HepG2 (cell line): ENCODE results near the gene GDF7. TPM values are rescaled to one million over a fixed set of nuclear protein-coding genes. Genes with fewer than 3 reads are reported as not detected.

Experiments used
- CEBPG ChIP-seq: IDR thresholded peaks from 2 replicates; pipeline ENCODE4 v1.6.1; 2016
- CREM ChIP-seq, 2 experiments: sonication (generic) in 1 of 2; formaldehyde crosslinking in 1 of 2; IDR thresholded peaks; 2 replicates each; pipeline versions ENCODE4 v1.4.0 to v1.6.1; 2016 to 2020; ENCODE audit warnings: antibody characterized with exemption in 1 of 2, mild to moderate bottlenecking in 1 of 2, missing genetic modification reagents in 1 of 2
- DMAP1 ChIP-seq: IDR thresholded peaks from 2 replicates; pipeline ENCODE4 v1.6.1; 2016
- ESRRA ChIP-seq: sonication (generic); formaldehyde crosslinking; IDR thresholded peaks from 2 replicates; pipeline ENCODE4 v1.5.1; 2020; ENCODE audit warnings: mild to moderate bottlenecking, low read depth, missing genetic modification reagents
- FOXP1 ChIP-seq, 2 experiments: fragments of 450-650 bp in 1 of 2; IDR thresholded peaks; 2 replicates each; pipeline ENCODE4 v1.6.1; 2017 to 2018; ENCODE audit warnings: antibody characterized with exemption in 1 of 2
- HNRNPL ChIP-seq: fragments of 200-400 bp; formaldehyde crosslinking; IDR thresholded peaks from 2 replicates; pipeline ENCODE4 v1.6.1; 2017; ENCODE audit warnings: mild to moderate bottlenecking, low read depth, low read length
- KAT8 ChIP-seq: IDR thresholded peaks from 2 replicates; pipeline ENCODE4 v1.6.1; 2016; ENCODE audit warnings: missing genetic modification reagents, missing compliant biosample characterization
- NFKB2 ChIP-seq: sonication (generic); formaldehyde crosslinking; IDR thresholded peaks from 2 replicates; pipeline ENCODE4 v1.4.0; 2020; ENCODE audit warnings: missing genetic modification reagents, borderline replicate concordance
- RFXAP ChIP-seq: sonication (generic); formaldehyde crosslinking; IDR thresholded peaks from 2 replicates; pipeline ENCODE4 v1.4.0; 2020; ENCODE audit warnings: missing genetic modification reagents, borderline replicate concordance
- SIX4 ChIP-seq: sonication (generic); formaldehyde crosslinking; IDR thresholded peaks from 2 replicates; pipeline ENCODE4 v1.4.0; 2020; ENCODE audit warnings: missing genetic modification reagents
- TCF12 ChIP-seq, 2 experiments: fragments of 450-650 bp in 1 of 2; sonication (generic) in 1 of 2; formaldehyde crosslinking in 1 of 2; IDR thresholded peaks; 2 replicates each; pipeline versions ENCODE4 v1.6.1 to v1.8.0; 2017 to 2022; ENCODE audit warnings: antibody characterized with exemption in 1 of 2, mild to moderate bottlenecking in 1 of 2, missing genetic modification reagents in 1 of 2, moderate library complexity in 1 of 2
- ZBTB38 ChIP-seq: sonication (generic); formaldehyde crosslinking; IDR thresholded peaks from 2 replicates; pipeline ENCODE4 v1.5.1; 2020; ENCODE audit warnings: mild to moderate bottlenecking, missing genetic modification reagents
- ZNF33A ChIP-seq: sonication (generic); formaldehyde crosslinking; IDR thresholded peaks from 2 replicates; pipeline ENCODE4 v1.5.1; 2020; ENCODE audit warnings: missing genetic modification reagents, mild to moderate bottlenecking, moderate library complexity, borderline replicate concordance
- ZNF83 ChIP-seq: sonication (generic); formaldehyde crosslinking; IDR thresholded peaks from 2 replicates; pipeline ENCODE4 v1.4.0; 2020; ENCODE audit warnings: missing genetic modification reagents, mild to moderate bottlenecking, borderline replicate concordance
- polyA plus RNA-seq, 8 experiments: library from polyadenylated mRNA; depleted of rRNA in 3 of 8; stranded (reverse) in 7 of 8; unstranded in 1 of 8; fragments of >200 nt; fragmentation: Illumina TruSeq in 4 of 8; extraction: Trizol in 4 of 8; gene quantifications; 2 replicates each; pipeline versions ENCODE4 v1.2.1 to v1.2.3, GENCODE V29; 2011 to 2016; ENCODE audit warnings: low read depth in 4 of 8, missing spikeins in 1 of 8, mixed read lengths in 1 of 8; ENCODE audit not compliant: insufficient read depth in 1 of 8
- total RNA-seq, 5 experiments: library from RNA; depleted of rRNA; stranded (reverse); fragments of >200 nt; fragmentation: Illumina TruSeq; extraction: Trizol; gene quantifications; 2 replicates each; pipeline ENCODE4 v1.2.3, GENCODE V29; 2016; ENCODE audit warnings: low read depth in 1 of 5
- TF ChIP-seq, protein P1 (sequence below), 2 experiments: fragments of 450-650 bp in 1 of 2; sonication (generic) in 1 of 2; formaldehyde crosslinking; IDR thresholded peaks; 2 replicates each; pipeline versions ENCODE4 v1.5.0 to v1.8.0; 2020 to 2022; ENCODE audit warnings: mild to moderate bottlenecking in 1 of 2, missing genetic modification reagents in 1 of 2
- TF ChIP-seq, protein P2 (sequence below): sonication (generic); formaldehyde crosslinking; IDR thresholded peaks from 2 replicates; pipeline ENCODE4 v1.8.1; 2022; ENCODE audit warnings: mild to moderate bottlenecking, missing genetic modification reagents
- TF ChIP-seq, protein P3 (sequence below): sonication (generic); formaldehyde crosslinking; IDR thresholded peaks from 2 replicates; pipeline ENCODE4 v1.8.0; 2022; ENCODE audit warnings: mild to moderate bottlenecking, missing genetic modification reagents, moderate library complexity
- TF ChIP-seq, protein P4 (sequence below): sonication (generic); formaldehyde crosslinking; IDR thresholded peaks from 2 replicates; pipeline ENCODE4 v1.5.0; 2020; ENCODE audit warnings: missing genetic modification reagents, mild to moderate bottlenecking, borderline replicate concordance
- TF ChIP-seq, protein P5 (sequence below): sonication (generic); formaldehyde crosslinking; IDR thresholded peaks from 2 replicates; pipeline ENCODE4 v1.4.0; 2020; ENCODE audit warnings: missing genetic modification reagents

The GDF7 gene
- total and polyA plus RNA-seq, 2 of the 13 experiments (the other 11 are each of a cell fraction or from before 2014, with no cell fraction given): 1.6 to 15.0 TPM

DNA sequence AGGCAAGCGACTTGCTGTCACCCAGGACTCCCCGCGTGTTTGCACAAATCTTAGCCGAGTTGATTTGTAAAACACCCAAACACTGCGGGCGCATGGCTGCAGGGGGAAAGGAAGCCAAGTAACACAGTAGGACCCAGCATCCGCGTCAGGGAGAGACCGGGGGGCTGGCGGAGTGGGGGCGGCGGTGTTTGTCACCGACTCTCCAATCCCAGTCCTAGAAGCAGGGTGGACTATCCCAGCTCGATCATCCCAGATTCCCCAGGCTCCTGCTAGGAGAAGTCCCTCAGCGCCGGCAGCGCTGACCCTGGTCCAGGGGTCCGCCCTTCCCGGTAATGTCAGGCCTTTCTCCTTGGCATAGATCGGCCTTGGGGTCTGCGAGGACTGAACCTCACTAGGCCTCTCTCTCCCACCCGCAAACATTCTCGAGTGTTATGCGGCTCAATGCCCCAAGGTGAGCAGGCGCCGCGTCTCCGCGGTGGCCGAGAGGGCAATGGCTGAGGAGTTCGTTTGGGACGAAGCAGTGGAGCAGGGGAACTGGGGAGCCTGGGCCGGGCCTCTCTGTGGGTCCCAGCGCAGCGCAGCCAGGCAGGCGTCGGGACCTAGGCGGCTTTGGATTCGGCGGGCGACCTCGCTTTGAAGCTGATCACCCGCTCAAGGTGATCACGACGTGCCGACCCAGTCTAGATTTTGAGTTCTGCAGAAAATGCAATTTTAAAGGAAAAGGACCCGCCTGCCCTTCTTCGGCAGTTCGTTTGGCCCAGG is 1.5 kb upstream of the GDF7 start (continued):
- TF ChIP-seq, protein P1, sequence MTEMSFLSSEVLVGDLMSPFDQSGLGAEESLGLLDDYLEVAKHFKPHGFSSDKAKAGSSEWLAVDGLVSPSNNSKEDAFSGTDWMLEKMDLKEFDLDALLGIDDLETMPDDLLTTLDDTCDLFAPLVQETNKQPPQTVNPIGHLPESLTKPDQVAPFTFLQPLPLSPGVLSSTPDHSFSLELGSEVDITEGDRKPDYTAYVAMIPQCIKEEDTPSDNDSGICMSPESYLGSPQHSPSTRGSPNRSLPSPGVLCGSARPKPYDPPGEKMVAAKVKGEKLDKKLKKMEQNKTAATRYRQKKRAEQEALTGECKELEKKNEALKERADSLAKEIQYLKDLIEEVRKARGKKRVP (CRISPR knock-in tag; IDR thresholded peaks at IDR 0.05): no peak
- TF ChIP-seq ZNF33A (no peak), ESRRA (CRISPR knock-in tag) (no peak), HNRNPL (no peak), FOXP1 (IDR thresholded peaks at IDR 0.05) (no peak), FOXP1 (CRISPR knock-in tag; IDR thresholded peaks at IDR 0.05) (no peak), CEBPG (CRISPR knock-in tag) (no peak), CREM (IDR thresholded peaks at IDR 0.05) (no peak), CREM (CRISPR knock-in tag; IDR thresholded peaks at IDR 0.05) (no peak), KAT8 (no peak), DMAP1 (no peak), SIX4 (CRISPR knock-in tag) (no peak), TCF12 (IDR thresholded peaks at IDR 0.05) (no peak), TCF12 (CRISPR knock-in tag; IDR thresholded peaks at IDR 0.05) (no peak), ZNF83 (CRISPR knock-in tag) (no peak), ZBTB38 (CRISPR knock-in tag) (no peak), NFKB2 (CRISPR knock-in tag) (no peak), RFXAP (CRISPR knock-in tag) (0 out of 2 replicates have a peak, but pooled peaks have one; percentile 7)
- TF ChIP-seq, protein P2, sequence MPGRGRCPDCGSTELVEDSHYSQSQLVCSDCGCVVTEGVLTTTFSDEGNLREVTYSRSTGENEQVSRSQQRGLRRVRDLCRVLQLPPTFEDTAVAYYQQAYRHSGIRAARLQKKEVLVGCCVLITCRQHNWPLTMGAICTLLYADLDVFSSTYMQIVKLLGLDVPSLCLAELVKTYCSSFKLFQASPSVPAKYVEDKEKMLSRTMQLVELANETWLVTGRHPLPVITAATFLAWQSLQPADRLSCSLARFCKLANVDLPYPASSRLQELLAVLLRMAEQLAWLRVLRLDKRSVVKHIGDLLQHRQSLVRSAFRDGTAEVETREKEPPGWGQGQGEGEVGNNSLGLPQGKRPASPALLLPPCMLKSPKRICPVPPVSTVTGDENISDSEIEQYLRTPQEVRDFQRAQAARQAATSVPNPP (CRISPR knock-in tag): no peak
- TF ChIP-seq, protein P3, sequence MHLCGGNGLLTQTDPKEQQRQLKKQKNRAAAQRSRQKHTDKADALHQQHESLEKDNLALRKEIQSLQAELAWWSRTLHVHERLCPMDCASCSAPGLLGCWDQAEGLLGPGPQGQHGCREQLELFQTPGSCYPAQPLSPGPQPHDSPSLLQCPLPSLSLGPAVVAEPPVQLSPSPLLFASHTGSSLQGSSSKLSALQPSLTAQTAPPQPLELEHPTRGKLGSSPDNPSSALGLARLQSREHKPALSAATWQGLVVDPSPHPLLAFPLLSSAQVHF (CRISPR knock-in tag): no peak
- TF ChIP-seq, protein P4, sequence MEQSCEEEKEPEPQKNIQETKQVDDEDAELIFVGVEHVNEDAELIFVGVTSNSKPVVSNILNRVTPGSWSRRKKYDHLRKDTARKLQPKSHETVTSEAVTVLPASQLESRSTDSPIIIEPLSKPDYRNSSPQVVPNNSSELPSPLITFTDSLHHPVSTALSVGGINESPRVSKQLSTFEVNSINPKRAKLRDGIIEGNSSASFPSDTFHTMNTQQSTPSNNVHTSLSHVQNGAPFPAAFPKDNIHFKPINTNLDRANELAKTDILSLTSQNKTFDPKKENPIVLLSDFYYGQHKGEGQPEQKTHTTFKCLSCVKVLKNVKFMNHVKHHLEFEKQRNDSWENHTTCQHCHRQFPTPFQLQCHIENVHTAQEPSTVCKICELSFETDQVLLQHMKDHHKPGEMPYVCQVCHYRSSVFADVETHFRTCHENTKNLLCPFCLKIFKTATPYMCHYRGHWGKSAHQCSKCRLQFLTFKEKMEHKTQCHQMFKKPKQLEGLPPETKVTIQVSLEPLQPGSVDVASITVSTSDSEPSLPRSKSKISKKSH: no peak; the same call in 1 of the 2 replicates
- TF ChIP-seq, protein P5, sequence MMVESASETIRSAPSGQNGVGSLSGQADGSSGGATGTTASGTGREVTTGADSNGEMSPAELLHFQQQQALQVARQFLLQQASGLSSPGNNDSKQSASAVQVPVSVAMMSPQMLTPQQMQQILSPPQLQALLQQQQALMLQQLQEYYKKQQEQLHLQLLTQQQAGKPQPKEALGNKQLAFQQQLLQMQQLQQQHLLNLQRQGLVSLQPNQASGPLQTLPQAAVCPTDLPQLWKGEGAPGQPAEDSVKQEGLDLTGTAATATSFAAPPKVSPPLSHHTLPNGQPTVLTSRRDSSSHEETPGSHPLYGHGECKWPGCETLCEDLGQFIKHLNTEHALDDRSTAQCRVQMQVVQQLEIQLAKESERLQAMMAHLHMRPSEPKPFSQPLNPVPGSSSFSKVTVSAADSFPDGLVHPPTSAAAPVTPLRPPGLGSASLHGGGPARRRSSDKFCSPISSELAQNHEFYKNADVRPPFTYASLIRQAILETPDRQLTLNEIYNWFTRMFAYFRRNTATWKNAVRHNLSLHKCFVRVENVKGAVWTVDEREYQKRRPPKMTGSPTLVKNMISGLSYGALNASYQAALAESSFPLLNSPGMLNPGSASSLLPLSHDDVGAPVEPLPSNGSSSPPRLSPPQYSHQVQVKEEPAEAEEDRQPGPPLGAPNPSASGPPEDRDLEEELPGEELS (CRISPR knock-in tag): no peak
